ENCODE results near the gene SLC25A15.

Gene SLC25A15

DNA sequence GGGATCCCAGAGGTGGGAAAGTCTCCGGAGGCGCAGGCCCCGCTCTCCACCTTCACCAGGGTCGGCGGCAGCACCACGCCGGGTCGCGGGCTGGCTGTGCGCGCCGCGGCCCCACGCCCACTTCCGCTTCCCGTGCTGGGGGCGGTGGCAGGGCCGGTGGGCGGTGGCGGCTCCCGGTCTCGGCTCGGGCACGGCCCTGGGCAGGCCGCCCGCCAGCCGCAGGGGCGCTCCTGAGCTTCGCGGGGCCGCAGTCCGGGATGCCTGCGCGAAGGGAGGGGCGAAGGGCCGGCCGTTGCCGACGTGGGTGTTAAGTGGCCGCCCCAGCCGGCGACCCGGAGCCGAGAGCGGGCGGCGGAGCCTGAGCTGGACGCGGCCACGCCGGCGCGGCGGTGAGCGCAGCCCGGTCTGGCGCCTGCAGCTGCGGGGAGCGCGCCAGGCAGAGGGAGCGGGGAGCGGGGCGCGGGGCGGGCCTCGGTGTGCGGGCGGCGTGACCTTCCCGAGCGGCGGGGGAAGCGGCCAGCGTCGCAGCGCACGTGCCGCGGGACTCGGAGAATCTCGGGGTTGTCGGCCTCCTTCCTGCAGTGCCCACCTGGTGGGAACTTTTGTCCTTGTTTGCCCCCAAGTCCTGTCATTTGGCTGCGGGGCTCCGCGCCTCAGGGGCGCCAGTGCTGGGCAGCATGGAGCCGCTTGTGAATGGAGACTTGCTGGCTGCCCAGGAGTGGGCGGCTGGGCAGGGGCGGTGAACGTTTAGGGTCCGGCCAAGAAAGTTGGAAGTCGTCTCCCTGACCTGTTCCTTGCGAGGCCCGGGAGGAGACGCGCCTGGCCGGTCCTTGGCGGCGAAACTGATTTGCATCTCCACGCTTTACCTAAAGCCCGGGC lies at the start of gene SLC25A15:
Gene SLC25A15 (plus strand): TSS at position 337 of the 879 bp plus-strand sequence. CDS start 3,616 bp downstream, outside the sequence.
- peak; percentile 58 for DNase-seq (ENCODE audit: low read depth)

- DNase-seq (ENCODE audit: low read depth), result no peak
These were observed 40.1 kb upstream of the SLC25A15 start for GRCh38 chr13:40749327-40749726.

- no peak for DNase-seq (ENCODE audit: low read depth)
These were observed 34.2 kb upstream of the SLC25A15 start for GRCh38 chr13:40755082-40755700.

- DNase-seq (ENCODE audit: low read depth), result no peak
These were observed 33.4 kb upstream of the SLC25A15 start for GRCh38 chr13:40756042-40756441.

DNA sequence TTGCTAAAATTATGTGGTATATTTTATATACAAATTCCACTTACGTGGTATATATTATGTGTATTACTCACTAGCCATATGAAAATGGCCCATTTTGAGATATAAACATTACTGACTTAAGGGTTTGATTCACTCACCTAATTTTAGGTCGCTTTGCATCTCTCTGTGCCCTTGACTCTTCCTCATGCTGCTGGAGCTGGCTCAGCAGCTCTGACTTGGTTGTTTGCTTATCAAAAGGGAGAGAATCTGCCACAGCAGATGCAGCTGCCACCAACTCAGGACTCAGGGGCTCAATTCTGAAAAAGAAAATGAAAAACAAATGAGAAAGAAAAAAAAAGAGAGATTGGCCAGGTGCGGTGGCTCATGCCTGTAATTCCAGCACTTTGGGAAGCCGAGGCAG lies 30.6 kb upstream of the SLC25A15 start:
- no peak for DNase-seq (ENCODE audit: low read depth)

GRCh38 chr13:40762849-40763248 lies 26.6 kb upstream of the SLC25A15 start:
- DNase-seq (ENCODE audit: low read depth), result no peak

DNA sequence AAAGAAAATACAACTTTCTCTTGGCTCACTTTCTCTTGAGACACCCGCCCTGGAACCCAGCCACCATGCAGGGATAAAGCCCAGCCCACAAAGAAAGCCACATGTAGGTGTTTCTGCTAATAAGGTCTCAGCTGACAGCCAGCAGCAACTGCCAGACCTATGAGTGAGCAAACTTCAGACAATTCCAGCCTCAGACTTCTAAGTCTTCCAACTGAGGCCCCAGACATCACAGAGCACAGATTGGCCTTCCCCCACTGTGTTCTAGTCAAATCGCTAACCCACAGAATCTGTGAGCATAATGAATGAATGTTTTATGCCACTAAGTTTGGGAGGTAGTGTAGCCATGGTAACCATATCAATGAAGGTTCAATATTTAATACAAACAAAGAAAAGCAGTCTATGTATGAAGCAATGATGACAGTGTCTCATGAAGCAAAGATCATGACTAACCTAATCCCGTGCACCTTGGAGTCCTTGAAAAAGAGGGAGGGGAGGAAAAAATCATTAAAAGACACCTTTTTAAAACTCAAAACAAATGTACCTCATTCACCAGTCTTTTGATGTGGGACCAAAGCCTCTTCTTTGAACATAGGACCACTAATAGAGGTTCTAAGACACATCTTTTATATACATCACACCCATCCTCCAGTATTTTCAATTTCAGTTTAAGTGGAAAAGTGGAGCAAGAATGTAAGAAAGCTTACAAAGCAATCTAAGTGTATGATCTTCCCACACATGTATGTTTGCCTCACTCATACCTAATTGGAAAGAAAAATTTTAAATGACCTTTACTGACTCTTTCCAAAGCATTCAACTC lies 24.6 kb upstream of the SLC25A15 start:
- DNase-seq (ENCODE audit: low read depth), result no peak

GRCh38 chr13:40765602-40766001 lies 23.8 kb upstream of the SLC25A15 start:
- no peak for DNase-seq (ENCODE audit: low read depth)

DNA sequence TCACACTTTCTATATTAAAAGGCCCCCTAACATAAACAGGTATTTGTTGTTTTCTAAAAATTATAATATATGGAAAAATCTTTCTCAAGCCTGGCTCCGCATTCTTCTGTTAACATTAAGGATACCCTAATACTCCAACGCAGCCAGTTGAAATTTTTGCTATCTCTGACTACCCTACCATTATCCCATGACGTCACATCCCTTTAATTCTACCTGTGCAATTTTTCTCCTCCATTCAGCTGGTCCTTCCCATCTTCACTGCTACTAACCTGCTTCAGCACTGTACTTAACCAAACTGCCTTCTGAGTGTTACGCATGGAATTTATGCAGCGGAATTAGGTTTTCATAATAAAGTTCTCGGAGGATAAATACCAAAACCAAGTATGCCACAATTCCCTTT lies 19.4 kb upstream of the SLC25A15 start:
- no peak for DNase-seq (ENCODE audit: low read depth)

- DNase-seq (ENCODE audit: low read depth), result no peak
These were observed 18.8 kb upstream of the SLC25A15 start for GRCh38 chr13:40770609-40770933.

GRCh38 chr13:40770934-40771618 lies 18.3 kb upstream of the SLC25A15 start, which contains the start of gene MRPS31:
Gene MRPS31, minus strand, starts transcription at chr13:40771190. Its CDS starts 54 bp downstream, at chr13:40771136.
- peak; percentile 87 for DNase-seq (ENCODE audit: low read depth)

DNA sequence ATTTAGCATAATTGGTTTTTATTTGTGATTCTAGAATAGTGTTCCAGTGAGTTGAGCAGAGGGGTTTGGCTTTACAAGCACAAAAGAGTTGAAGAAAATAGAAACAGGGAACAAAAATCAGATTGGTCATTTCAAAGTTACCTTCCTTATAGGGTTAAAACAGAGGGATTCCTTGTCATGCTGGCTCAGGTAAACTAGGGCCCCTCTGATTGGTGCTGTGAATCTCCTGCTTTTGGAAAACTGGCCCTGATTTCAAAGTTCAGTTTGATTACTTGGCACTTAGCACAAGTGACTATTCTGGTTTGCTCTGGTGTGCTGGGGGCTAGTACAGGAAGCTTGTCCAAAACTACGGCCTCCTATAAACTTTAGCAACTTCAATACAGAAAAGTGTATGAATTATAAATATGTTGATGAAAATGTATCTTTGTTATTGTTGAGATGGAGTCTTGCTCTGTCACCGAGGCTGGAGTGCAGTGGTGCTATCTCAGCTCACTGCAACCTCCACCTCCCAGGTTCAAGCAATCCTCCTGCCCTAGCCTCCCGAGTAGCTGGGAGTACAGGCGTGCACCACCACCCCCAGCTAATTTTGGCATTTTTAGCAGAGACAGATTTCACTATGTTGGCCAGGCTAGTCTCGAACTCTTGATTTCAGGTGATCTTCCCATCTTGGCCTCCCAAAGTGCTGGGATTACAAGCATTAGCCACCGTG lies 16.5 kb upstream of the SLC25A15 start:
- no peak for DNase-seq (ENCODE audit: low read depth)

GRCh38 chr13:40774672-40775071 lies 14.7 kb upstream of the SLC25A15 start:
- DNase-seq (ENCODE audit: low read depth), result no peak

DNA sequence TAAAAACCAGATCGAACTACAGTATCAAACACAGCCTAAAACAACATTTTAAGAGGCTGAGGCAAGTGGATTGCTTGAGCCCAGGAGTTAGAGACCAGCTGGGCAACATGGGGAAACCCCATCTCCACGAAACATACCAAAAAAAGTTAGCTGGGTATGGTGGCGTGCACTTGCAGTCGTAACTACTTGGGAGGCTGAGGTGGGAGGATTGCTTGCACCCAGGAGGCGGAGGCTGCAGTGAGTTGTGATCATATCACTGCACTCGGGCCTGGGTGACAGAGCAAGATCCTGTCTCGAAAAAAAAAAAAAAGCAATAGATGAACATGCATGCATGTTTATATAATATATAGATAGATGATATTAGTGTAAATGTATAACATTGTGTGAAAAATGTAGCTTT lies 13.2 kb upstream of the SLC25A15 start:
- no peak for DNase-seq (ENCODE audit: low read depth)

- DNase-seq (ENCODE audit: low read depth), result peak; percentile 67
These were observed 12.7 kb upstream of the SLC25A15 start for GRCh38 chr13:40776681-40777165.

DNA sequence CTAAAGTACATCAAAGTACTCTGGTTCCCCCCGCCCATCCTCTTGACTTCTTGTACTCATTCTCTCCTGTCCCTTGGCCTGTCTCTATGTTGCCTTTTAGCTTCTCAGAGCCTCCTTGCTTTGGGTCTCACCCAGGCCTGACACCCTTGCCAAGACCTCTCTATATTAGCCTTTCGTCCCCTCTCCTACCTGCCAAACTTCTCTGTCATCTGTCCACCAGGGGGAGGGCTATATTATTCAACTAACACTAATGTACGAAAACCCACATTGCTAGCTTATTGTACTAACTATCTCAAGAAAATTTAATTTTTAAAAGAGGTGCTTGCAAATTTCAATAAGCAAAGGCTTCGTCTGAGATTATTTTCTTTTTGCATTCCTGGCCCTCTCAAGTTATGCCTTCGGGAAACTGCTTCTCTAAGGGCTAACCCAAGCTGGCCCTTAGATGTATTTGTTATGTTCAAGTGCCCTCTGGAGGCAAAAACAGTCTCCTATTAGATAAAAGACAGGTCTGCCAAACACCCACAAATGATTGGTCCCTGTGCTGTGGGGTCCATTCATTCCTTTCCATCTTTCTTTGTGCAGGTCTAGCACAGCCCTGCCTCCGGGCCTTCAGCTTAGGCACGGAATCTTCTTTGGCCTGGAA lies 12.1 kb upstream of the SLC25A15 start:
- DNase-seq (ENCODE audit: low read depth), result no peak

DNA sequence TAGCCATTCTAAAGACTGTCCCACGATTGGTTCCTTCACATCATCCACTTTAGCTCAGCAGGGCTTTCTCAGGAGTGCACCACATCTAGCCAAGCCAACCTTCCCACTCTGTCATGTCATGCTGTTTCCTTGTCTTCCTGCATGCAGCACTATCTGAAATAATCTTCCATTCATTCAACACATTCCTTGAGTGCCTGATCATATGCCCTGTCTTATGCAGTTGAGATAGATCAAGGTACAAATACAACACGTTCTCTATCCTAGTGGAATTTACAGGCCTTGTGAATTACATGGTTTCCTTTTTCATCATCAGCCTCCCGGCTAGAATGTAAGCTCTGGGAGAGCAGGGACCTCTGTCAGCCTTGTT lies 11.6 kb upstream of the SLC25A15 start:
- DNase-seq (ENCODE audit: low read depth), result no peak

GRCh38 chr13:40779049-40779448 lies 10.4 kb upstream of the SLC25A15 start:
- DNase-seq (ENCODE audit: low read depth), result no peak

DNA sequence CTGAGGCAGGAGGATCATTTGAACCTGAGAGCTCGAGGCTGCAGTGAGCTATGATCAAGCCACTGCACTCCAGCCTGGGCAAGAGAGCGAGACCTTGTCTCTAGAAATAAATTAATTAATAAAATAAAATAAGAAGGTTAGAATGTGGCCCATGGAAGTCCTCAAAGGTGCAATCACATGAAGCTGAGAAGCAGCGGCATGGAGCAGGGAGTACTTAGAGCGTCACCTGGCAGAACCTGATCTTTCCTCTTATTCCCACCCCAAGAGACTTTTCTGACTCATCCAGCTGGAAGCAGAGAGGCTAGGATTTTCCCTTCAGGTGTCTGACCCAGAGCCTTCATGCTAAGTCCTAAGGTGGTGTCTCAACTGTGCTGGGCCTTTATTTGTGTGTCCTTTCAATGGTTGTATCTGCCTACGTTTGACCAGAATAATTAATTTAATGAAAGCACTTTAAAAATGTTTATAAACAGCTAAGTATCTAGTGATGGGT lies 9.6 kb upstream of the SLC25A15 start:
- no peak for DNase-seq (ENCODE audit: low read depth)

- no peak for DNase-seq (ENCODE audit: low read depth)
These were observed 8.5 kb upstream of the SLC25A15 start for GRCh38 chr13:40780822-40781401.

All from T-helper 22 cell (primary cell).